ENCODE measurements around the gene TRMT10A. TPM values are rescaled to one million over a fixed set of nuclear protein-coding genes. Genes with fewer than 3 reads are reported as not detected.

The TRMT10A gene
- total RNA-seq, 1 experiment from 2014 or later, result 7.4 TPM

GRCh38 chr4:99585516-99585915 is 21.7 kb upstream of the TRMT10A start:
- CTCF ChIA-PET, result no interaction called here
- intact Hi-C loops (cut with micrococcal nuclease), result no loop called here
- no peaks in the 10 kb centered on the region for H3K36me3 ChIP-seq (ENCODE audit: control insufficient read depth in 1 of 2, insufficient read depth in 2 of 2, low read length in 2 of 2)
- BruUV-seq (replicated peaks), result no TSS peak
- H3K4me2 ChIP-seq (ENCODE audit: low read length), result no peak overlapping the region
- H3K9ac ChIP-seq (ENCODE audit: low read length), result no peak overlapping the region
- RAD21 ChIA-PET (ENCODE audit: low non-redundant PET in 1 of 2, low total read pairs in 2 of 2, uncharacterized antibody in 2 of 2, unreplicated experiment in 2 of 2), result no interaction called here
- H4K20me1 ChIP-seq (ENCODE audit: insufficient read depth), result no peaks in the 10 kb centered on the region
- no peak for TF ChIP-seq FOSL1 (IDR thresholded peaks at IDR 0.05; ENCODE audit: low read depth)
- no peak for TF ChIP-seq EGR1 (IDR thresholded peaks at IDR 0.05; ENCODE audit: low read depth)
- no peak for TF ChIP-seq SRF (IDR thresholded peaks at IDR 0.05; ENCODE audit: low read depth)
- no peak for TF ChIP-seq EZH2phosphoT487 (IDR thresholded peaks at IDR 0.05; ENCODE audit: borderline replicate concordance)
- no peak for TF ChIP-seq POLR2AphosphoS5 (IDR thresholded peaks at IDR 0.05; ENCODE audit: low read depth, low read length)
- no peak for TF ChIP-seq CEBPB (IDR thresholded peaks at IDR 0.05; ENCODE audit: low read depth)
- TF ChIP-seq ZNF274 (IDR thresholded peaks at IDR 0.05; ENCODE audit: low read depth, low read length), result no peak
- TF ChIP-seq JUND (IDR thresholded peaks at IDR 0.05), result no peak
- TF ChIP-seq CTCF (IDR thresholded peaks at IDR 0.05 in 2 of 3, conservative IDR thresholded peaks at IDR 0.05 in 1 of 3; ENCODE audit: borderline replicate concordance in 1 of 3, insufficient read depth in 1 of 3, low read depth in 2 of 3, low read length in 2 of 3), result no peak
- TF ChIP-seq, protein P1, sequence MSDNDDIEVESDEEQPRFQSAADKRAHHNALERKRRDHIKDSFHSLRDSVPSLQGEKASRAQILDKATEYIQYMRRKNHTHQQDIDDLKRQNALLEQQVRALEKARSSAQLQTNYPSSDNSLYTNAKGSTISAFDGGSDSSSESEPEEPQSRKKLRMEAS (IDR thresholded peaks at IDR 0.05), result no peak
- ATAC-seq, result no peak
- H3K27me3 ChIP-seq (ENCODE audit: insufficient read depth, low read length), result no peaks in the 10 kb centered on the region
- no peaks in the 10 kb centered on the region for H3K79me2 ChIP-seq (ENCODE audit: insufficient read depth, low read length)
- H3K4me3 ChIP-seq (replicated peaks in 1 of 2; ENCODE audit: low read depth in 1 of 2, low read length in 2 of 2), result no peak overlapping the region
- POLR2A ChIA-PET, result no interaction called here
- H3K27ac ChIP-seq (ENCODE audit: low read depth, low read length), result no peak overlapping the region
- no peak overlapping the region for H2AFZ ChIP-seq (ENCODE audit: low read depth, low read length, poor library complexity, severe bottlenecking)
- no peaks in the 10 kb centered on the region for H3K9me2 ChIP-seq (ENCODE audit: insufficient read depth)
- no peaks in the 10 kb centered on the region for H3K4me1 ChIP-seq (ENCODE audit: control insufficient read depth in 1 of 2, insufficient read depth in 2 of 2, low read length in 2 of 2)
- no peak for DNase-seq (ENCODE audit: low read depth, low spot score)
- no peaks in the 10 kb centered on the region for H3K9me3 ChIP-seq (ENCODE audit: control insufficient read depth in 1 of 2, insufficient read depth in 1 of 2, low read depth in 1 of 2, low read length in 2 of 2)

- Histone ChIP-seq H4K20me1 (ENCODE audit: insufficient read depth) (no peaks in the 10 kb centered on the region), H3K4me2 (ENCODE audit: low read length) (no peak overlapping the region), H3K79me2 (ENCODE audit: insufficient read depth, low read length) (no peaks in the 10 kb centered on the region), H3K27me3 (ENCODE audit: insufficient read depth, low read length) (no peaks in the 10 kb centered on the region), H3K9me3 (ENCODE audit: control insufficient read depth in 1 of 2, insufficient read depth in 1 of 2, low read depth in 1 of 2, low read length in 2 of 2) (no peaks in the 10 kb centered on the region), H3K27ac (ENCODE audit: low read depth, low read length) (no peak overlapping the region), H3K36me3 (ENCODE audit: control insufficient read depth in 1 of 2, insufficient read depth in 2 of 2, low read length in 2 of 2) (no peaks in the 10 kb centered on the region), H3K4me3 (replicated peaks in 1 of 2; ENCODE audit: low read depth in 1 of 2, low read length in 2 of 2) (no peak overlapping the region), H3K4me1 (ENCODE audit: control insufficient read depth in 1 of 2, insufficient read depth in 2 of 2, low read length in 2 of 2) (no peaks in the 10 kb centered on the region), H2AFZ (ENCODE audit: low read depth, low read length, poor library complexity, severe bottlenecking) (no peak overlapping the region), H3K9me2 (ENCODE audit: insufficient read depth) (no peaks in the 10 kb centered on the region), H3K9ac (ENCODE audit: low read length) (no peak overlapping the region)
- DNase-seq (ENCODE audit: low read depth, low spot score) (no peak), ATAC-seq (no peak)
- no TSS peak for BruUV-seq (replicated peaks)
- CTCF ChIA-PET, result no interaction called here
- RAD21 ChIA-PET (ENCODE audit: low non-redundant PET in 1 of 2, low total read pairs in 2 of 2, uncharacterized antibody in 2 of 2, unreplicated experiment in 2 of 2), result no interaction called here
- POLR2A ChIA-PET, result no interaction called here
- intact Hi-C loops (cut with micrococcal nuclease), result no loop called here
- no peak for TF ChIP-seq ATF3 (IDR thresholded peaks at IDR 0.05)
- TF ChIP-seq ZFX (IDR thresholded peaks at IDR 0.05), result no peak
- no peak for TF ChIP-seq SP1 (IDR thresholded peaks at IDR 0.05; ENCODE audit: low read depth)
- no peak for TF ChIP-seq EGR1 (IDR thresholded peaks at IDR 0.05; ENCODE audit: low read depth)
- no peak for TF ChIP-seq RAD21 (IDR thresholded peaks at IDR 0.05; ENCODE audit: low read depth)
- TF ChIP-seq EZH2 (IDR thresholded peaks at IDR 0.05), result no peak
- no peak for TF ChIP-seq CBX3 (IDR thresholded peaks at IDR 0.05; ENCODE audit: low read depth)
- TF ChIP-seq ZBTB33 (IDR thresholded peaks at IDR 0.05; ENCODE audit: extremely low read depth, insufficient replicate concordance, low read length), result no peak
- no peak for TF ChIP-seq ZNF274 (IDR thresholded peaks at IDR 0.05; ENCODE audit: low read depth, low read length)
These were observed 14.9 kb upstream of the TRMT10A start for GRCh38 chr4:99578714-99579113.

Data from HCT116 (cell line).